Stimulated activated CD8-positive, alpha-beta memory T cell treated with anti-CD3 and anti-CD28 coated beads, Interleukin-12 subunit alpha, Interleukin-12 subunit beta, amount 100 ng/mL, for 4 hours (primary cell): ENCODE measurements around the gene MAML2.

Experiments used
- DNase-seq: peaks from one replicate; pipeline ENCODE4 v3.0.0-alpha.2; 2020; ENCODE audit warnings: low read depth

The MAML2 gene

GRCh38 chr11:96008161-96008720 lies 334.8 kb downstream of the MAML2 start:
- DNase-seq, result no peak

DNA sequence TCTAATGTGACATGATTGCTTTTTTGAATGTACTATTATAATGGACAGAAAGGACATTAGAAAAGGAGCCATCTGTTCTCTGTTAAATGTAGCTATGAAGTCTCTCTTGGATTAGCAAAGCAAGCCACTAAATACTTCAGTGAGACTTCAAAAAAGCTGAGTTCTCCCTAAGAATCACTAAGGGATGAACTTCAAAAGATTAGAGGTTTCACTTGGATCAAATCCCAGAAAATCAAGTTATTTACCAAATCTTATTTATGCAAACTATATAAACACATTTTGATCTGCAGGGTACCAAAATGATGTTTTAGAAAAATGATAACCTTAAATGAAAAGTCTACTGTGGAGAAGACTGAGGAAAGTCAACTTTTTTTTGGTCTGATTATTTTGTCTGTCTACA lies 337.0 kb downstream of the MAML2 start:
- DNase-seq, result no peak

DNA sequence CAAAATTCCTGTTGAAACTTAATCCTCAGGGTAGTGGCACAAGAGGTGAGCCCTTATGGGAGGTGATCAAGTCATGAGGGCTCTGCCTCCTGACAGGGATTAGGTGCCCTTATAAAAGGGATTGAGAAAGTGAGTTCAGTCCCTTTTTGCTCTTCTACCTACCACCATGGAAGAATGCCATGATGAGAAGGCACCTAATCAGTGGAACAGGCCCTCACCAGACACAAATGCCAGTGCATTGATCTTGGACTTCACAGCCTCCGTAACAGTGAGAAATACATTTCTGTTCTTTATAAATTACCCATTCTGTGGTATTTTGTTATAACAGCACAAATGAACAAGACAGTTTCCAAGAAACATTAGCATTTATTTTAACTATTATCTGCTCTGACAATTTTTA lies 338.1 kb downstream of the MAML2 start:
- DNase-seq, result no peak

- DNase-seq, result no peak
Measured at GRCh38 chr11:96002754-96003290, 340.2 kb downstream of the MAML2 start.

DNA sequence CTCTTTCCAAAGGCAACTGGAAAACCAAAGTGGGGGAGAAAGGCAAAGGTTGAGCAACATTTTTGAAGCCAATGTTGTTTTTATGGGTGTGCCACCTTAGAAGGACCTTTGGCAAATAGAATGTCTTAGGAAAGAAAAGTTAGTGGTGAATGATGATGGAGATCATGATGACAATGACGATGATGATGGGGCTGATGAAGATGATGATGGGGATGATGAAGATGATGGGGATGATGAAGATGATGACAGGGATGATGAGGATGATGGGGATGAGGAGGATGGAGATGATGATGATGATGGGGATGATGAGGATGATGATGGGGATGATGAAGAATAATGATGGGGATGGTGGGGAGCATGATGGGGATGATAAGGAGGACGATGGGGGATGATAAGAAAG lies 340.7 kb downstream of the MAML2 start:
- DNase-seq, result no peak

DNA sequence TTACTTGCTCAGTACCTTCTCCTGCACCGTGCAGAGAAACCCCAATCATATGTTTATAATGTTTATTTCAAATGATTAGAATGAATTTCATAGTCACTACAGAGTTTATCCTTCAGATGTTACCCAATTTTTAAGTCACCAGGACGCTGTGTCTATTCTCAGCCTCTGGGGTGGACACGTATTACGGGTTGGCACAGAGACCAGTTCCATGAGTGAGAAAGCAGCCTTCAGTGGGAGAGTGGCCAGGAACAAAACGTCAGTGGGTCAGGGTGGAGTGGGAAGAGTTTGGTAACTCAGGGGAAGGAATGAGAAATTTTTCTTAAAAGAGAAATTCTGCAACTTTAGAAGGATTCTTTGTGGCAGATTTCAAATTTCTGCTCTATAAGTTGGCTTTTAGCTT lies 342.0 kb downstream of the MAML2 start:
- DNase-seq, result no peak

DNA sequence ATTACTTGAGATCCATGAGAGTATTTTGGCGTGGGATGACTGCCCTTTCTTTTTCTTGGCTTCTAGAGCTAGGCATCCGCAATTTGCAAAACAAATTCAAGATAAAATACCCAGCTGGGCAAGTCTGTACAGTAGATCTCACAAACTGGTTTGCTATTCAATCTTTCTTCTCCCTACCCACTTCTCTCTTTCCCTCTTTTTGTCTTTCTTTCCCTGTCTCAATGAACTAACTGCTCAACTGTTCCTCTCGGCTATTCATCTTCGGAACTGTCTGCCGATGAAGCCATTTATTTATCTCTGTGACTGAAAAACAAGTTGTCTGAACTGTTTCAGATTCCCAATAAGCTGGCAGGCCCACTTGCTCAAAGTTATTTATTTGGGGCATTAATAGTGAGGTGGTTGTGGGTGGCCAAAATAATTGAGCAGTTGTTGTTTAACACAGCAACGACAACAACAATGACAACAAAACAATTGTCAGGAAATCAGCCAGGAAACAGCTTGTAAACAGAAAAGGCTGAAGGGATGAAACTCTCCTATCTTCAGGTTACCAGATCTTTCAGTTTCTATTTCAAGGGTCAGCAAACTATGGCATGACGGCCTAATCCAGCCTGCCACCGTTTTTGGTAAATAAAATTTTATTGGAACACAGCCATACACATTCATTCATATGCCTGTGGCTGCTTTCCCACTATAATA lies 343.1 kb downstream of the MAML2 start:
- no peak for DNase-seq

- no peak for DNase-seq
Measured at GRCh38 chr11:95996621-95997235, 346.3 kb downstream of the MAML2 start.

GRCh38 chr11:95994329-95994728 lies 348.7 kb downstream of the MAML2 start:
- no peak for DNase-seq

DNA sequence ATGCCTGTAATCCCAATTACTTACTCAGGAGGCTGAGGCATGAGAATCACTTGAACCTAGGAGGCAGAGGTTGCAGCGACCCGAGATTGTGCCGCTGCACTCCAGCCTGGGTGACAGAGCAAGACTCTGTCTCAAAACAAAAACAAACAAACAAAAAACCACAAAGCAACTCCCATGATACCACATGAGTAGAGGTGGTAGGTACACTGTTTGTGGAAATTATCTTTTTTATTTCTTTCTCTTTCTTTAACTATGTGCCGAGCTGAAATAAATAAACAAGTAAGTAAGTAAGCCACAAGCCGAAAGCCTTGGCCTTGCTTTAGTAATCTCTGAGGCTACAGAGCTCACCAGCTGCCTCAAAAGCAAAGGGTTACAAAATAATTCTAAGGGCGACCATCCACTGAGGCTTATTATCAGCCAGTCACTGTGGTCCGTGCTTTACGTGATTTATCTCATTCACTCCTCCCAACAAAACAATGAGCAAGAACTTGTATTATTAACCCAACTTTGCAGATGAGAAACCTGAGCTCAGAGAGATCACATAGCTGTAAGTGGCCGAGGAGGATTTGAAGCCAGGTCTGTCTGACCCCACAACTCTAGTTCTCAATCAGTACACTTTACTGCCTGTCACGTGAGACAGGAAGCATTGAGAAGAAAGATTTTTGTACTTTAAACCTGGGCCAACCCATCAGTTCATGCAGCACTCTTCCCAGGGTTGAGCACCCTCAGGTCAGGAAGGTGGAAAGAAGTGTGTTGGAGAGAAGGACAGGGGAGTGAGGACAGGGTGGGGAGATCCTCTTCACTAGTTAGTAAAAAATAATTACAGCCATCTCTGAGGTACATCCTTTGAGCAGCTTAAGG lies 349.3 kb downstream of the MAML2 start:
- no peak for DNase-seq

GRCh38 chr11:95991545-95991944 lies 351.4 kb downstream of the MAML2 start:
- no peak for DNase-seq

DNA sequence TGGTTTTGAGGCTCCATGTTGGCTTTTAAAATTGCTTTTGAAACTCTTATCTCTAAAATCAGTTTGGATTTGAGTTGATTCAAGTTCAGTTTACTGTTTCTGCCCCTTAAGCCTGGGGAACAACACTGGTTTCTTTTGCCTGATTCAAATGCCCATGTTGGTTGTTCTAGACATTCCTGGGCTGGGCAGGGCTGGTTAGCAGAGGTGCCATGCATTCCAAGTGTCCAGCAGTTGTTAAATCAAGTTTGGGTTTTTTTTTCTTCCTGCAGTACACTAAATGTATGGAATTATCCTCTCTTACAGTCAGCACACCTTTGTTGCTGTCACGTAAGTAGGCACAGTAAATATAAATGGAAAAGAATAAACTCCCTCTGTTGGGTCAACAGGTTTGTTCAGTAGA lies 351.9 kb downstream of the MAML2 start:
- DNase-seq, result no peak

DNA sequence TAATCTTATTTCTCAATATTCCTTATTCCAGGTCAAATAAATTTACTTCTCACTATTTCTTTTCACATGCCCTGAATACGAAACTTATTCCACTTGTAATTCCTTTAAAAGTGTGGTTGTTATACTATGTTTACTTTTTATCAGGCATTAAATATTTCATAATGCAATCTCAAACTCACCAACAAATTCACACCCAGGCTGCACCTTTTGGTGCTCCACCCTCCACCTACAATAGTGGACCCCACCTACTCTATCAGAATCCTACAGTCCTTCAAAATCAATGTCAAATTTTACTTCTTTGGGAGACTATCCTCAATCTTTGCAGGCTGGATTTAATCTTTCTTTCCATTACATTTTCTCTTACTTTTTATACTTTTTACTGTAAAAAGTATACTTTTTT lies 353.2 kb downstream of the MAML2 start:
- DNase-seq, result no peak

- no peak for DNase-seq
Measured at GRCh38 chr11:95989076-95989605, 353.9 kb downstream of the MAML2 start.

- no peak for DNase-seq
Measured at GRCh38 chr11:95985174-95985808, 357.7 kb downstream of the MAML2 start.

DNA sequence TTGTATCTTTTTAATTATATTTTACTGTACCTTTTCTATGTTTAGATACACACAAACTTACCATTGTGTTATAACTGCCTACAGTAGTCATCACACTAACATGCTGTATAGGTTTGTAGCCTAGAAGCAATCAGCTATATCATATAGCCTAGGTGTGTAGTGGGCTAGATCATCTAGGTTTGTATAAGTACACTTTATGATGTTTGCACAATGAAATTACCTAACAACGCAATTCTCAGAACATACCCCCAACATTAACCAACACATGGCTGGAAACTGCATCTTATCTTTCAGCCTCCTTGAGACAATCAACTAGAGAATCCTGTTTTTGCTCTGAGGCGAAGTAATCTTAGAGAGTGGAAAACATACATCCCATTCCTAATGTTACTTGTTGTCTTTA lies 358.9 kb downstream of the MAML2 start:
- DNase-seq, result no peak

GRCh38 chr11:95977534-95978174 lies 365.3 kb downstream of the MAML2 start:
- no peak for DNase-seq

DNA sequence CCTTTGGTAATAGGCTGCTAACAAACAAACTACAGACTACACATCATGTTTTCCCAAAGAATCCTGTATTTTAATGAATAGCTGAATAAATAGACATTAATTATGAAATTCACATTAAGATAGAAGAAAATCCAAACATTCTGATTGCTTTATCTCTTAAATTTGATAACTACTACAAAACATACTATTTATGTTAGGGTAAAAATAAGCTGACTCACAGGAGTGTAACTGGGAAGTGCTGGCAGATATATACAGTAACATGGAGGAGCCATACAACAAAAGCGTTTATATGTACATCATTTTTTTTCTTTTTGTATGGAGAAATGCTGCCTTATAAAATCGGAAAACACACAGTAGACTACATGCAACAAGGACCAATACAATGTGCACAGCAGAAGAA lies 366.4 kb downstream of the MAML2 start:
- DNase-seq, result no peak

- DNase-seq, result no peak
Measured at GRCh38 chr11:95975343-95975742, 367.7 kb downstream of the MAML2 start.

DNA sequence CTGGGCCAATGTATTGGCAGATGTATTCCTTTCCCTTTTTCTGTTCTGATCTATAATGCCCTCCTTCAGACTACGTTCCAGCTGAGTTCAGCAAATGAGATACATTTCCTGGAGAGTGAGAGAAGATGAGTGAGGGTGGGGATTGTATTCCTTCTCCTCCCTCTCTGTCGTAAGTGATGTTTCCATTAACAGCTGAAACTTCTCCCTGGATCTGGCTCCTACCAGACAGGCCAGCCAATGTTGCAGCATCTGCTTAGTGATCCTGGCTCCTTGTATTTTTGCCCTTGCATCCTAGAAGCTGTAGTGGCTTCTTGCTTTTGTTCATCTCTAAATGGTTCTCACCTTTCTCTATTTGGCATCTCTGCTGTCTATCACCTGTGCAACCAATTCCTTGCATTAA lies 370.9 kb downstream of the MAML2 start:
- no peak for DNase-seq

DNA sequence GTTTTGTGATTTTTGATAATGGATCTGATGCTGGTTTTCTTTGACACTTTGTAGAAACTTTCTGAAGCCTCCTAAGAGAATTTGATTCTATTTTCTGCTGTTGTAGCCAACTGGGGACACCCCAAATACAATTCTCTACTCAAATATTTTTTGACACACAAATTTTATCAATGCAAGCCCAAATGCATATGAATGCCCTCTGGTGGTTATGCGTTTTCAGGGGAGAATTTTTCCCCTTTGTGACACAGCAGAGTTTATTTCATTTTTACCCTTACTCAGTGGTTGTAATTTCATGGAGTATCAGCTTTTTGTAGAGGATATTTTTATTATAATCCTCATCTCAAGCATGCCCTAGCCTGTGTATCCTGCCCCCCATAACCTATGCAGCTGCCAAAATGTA lies 374.4 kb downstream of the MAML2 start:
- no peak for DNase-seq
